SJCRH30 (cell line): ENCODE measurements around the gene PCDHGA3. TPM values are rescaled to one million over a fixed set of nuclear protein-coding genes. Genes with fewer than 3 reads are reported as not detected.
"Not testable (repeated sequence)": the region's sequence is repeated elsewhere in the genome, so short reads cannot be mapped to it uniquely, and the experiment has no call there.

Source experiments
- DNase-seq, 2 experiments: peaks; one replicate each; pipeline ENCODE4 v3.0.0-alpha.2; 2015 to 2020
- H3K27ac ChIP-seq: fragments of 250-450 bp; sonication (Bioruptor Pico); 2 replicates; pipeline ENCODE4 v1.5.1; 2020; ENCODE audit warnings: mild to moderate bottlenecking, moderate library complexity
- H3K27me3 ChIP-seq: fragments of 250-450 bp; sonication (Bioruptor Pico); 2 replicates; pipeline ENCODE4 v1.5.1; 2020; ENCODE audit warnings: mild to moderate bottlenecking, moderate library complexity
- H3K36me3 ChIP-seq: fragments of 250-450 bp; sonication (Bioruptor Pico); 2 replicates; pipeline ENCODE4 v1.5.1; 2020; ENCODE audit warnings: mild to moderate bottlenecking, moderate library complexity
- H3K4me1 ChIP-seq: fragments of 250-450 bp; sonication (Bioruptor Pico); 2 replicates; pipeline ENCODE4 v1.5.1; 2020; ENCODE audit warnings: mild to moderate bottlenecking, moderate library complexity
- H3K4me3 ChIP-seq: fragments of 250-450 bp; sonication (Bioruptor Pico); 2 replicates; pipeline ENCODE4 v1.5.1; 2020; ENCODE audit warnings: mild to moderate bottlenecking, moderate library complexity
- H3K9me3 ChIP-seq: fragments of 250-450 bp; sonication (Bioruptor Pico); replicated peaks from 2 replicates; pipeline ENCODE4 v1.5.1; 2020; ENCODE audit warnings: mild to moderate bottlenecking, moderate library complexity
- total RNA-seq: library from RNA; depleted of rRNA; stranded (reverse); fragments of >200 nt; shearing (Covaris generic); gene quantifications from 2 replicates; pipeline ENCODE4 v1.2.3, GENCODE V29; 2014

The PCDHGA3 gene
- total RNA-seq, 1 experiment from 2014 or later, result 0.67 TPM

DNA sequence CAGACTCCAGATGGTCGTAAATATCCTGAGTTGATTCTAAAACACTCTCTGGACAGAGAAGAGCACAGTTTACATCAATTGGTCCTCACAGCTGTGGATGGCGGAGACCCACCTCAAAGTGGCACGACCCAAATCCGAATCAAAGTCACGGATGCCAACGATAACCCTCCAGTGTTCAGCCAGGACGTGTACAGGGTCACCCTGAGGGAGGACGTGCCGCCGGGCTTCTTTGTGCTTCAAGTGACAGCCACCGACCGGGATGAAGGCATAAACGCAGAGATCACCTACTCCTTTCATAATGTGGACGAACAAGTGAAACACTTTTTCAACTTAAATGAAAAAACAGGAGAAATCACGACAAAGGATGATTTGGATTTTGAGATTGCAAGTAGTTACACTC, 17.1 kb downstream of the PCDHGA3 start:
- H3K27ac ChIP-seq, result no peak overlapping the region
- H3K27me3 ChIP-seq, result no peaks in the 10 kb centered on the region
- H3K36me3 ChIP-seq, result peaks cover 84% of the 10 kb centered on the region
- DNase-seq, result no peak
- peaks cover 19% of the 10 kb centered on the region for H3K9me3 ChIP-seq
- no peaks in the 10 kb centered on the region for H3K4me1 ChIP-seq
- no peak overlapping the region for H3K4me3 ChIP-seq

GRCh38 chr5:141362719-141363118, 19.1 kb downstream of the PCDHGA3 start:
- Histone ChIP-seq H3K9me3 (peaks cover 16% of the 10 kb centered on the region), H3K27me3 (no peaks in the 10 kb centered on the region)

DNA sequence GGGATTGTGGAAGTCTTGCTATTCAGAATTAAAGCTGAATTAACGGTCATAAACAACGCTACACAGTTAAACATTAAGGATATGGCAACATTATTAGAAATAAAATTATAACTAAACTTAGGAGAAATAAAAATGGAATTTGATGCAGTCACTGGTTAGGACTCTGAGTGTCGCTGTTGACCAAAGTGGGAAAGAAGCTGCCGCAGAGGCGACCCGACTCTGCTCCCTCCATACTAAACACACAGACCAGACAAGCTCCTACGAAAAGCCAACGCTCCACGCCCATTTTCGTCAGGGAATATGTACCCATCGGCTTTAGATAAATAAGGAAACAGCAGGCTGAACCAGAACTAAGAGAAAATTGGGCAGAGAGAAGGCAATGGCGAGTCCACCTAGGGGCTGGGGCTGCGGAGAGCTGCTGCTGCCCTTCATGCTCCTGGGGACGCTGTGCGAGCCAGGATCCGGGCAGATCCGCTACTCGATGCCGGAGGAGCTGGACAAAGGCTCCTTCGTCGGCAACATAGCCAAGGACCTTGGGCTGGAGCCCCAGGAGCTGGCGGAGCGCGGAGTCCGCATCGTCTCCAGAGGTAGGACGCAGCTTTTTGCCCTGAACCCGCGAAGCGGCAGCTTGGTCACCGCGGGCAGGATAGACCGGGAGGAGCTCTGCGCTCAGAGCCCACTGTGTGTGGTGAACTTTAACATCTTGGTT, 20.5 kb downstream of the PCDHGA3 start, which contains the start of gene PCDHGA5:
PCDHGA5 (plus strand) TSS at position 211 of the 709 bp plus-strand sequence; CDS start at position 380, 169 bp downstream.
- H3K36me3 ChIP-seq, result peaks cover 67% of the 10 kb centered on the region
- H3K4me3 ChIP-seq, result no peak within 1 kb of the TSS
- DNase-seq, result no peak
- peaks cover 20% of the 10 kb centered on the region for H3K9me3 ChIP-seq
- no peak within 1 kb of the TSS for H3K27ac ChIP-seq
- no peaks in the 10 kb centered on the region for H3K27me3 ChIP-seq
- H3K4me1 ChIP-seq, result no peaks in the 10 kb centered on the region

More at GRCh38 chr5:141362719-141363118, 19.1 kb downstream of the PCDHGA3 start:
- Histone ChIP-seq H3K4me3 (no peak overlapping the region), H3K36me3 (peaks cover 73% of the 10 kb centered on the region), H3K4me1 (no peaks in the 10 kb centered on the region), H3K27ac (no peak overlapping the region)
- DNase-seq, result no peak

- Histone ChIP-seq H3K9me3 (peaks cover 18% of the 10 kb centered on the region), H3K4me1 (no peaks in the 10 kb centered on the region), H3K4me3 (no peak overlapping the region), H3K27ac (no peak overlapping the region), H3K27me3 (no peaks in the 10 kb centered on the region), H3K36me3 (peaks cover 63% of the 10 kb centered on the region)
- no peak for DNase-seq
These were observed 22.6 kb downstream of the PCDHGA3 start for GRCh38 chr5:141366016-141366896.

- no peak for DNase-seq
These were observed 26.6 kb downstream of the PCDHGA3 start, which contains the start of gene PCDHGB3 for GRCh38 chr5:141369994-141370848. Gene PCDHGB3, plus strand, starts transcription at chr5:141370242. Its CDS starts 153 bp downstream, at chr5:141370395.

DNA sequence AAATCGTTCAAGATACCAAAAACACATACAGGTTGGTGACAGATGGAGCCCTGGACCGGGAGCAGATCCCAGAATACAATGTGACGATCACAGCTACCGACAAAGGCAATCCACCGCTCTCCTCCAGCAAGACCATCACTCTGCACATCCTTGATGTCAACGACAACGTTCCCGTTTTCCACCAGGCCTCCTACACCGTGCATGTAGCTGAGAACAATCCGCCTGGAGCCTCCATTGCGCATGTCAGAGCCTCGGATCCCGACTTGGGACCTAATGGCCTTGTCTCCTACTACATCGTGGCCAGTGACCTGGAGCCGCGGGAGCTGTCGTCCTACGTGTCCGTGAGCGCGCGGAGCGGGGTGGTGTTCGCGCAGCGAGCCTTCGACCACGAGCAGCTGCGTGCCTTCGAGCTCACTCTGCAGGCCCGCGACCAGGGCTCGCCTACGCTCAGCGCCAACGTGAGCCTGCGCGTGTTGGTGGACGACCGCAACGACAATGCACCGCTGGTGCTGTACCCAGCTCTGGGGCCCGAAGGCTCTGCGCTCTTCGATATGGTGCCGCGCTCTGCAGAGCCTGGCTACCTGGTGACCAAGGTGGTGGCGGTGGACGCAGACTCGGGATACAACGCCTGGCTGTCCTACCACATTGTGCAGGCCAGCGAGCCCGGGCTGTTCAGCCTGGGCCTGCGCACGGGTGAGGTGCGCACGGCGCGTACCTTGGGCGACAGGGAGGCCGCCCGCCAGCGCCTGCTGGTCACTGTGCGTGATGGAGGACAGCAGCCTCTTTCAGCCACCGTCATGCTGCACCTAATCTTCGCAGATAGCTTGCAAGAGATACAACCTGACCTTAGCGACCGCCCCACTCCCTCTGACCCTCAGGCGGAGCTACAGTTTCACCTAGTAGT, 28.2 kb downstream of the PCDHGA3 start:
- Histone ChIP-seq H3K27ac (no peak overlapping the region), H3K4me3 (no peak overlapping the region), H3K27me3 (no peaks in the 10 kb centered on the region), H3K9me3 (peaks cover 27% of the 10 kb centered on the region), H3K4me1 (no peaks in the 10 kb centered on the region), H3K36me3 (peaks cover 61% of the 10 kb centered on the region)
- no peak for DNase-seq

More at GRCh38 chr5:141369994-141370848, 26.6 kb downstream of the PCDHGA3 start, which contains the start of gene PCDHGB3:
- Histone ChIP-seq H3K36me3 (peaks cover 65% of the 10 kb centered on the region), H3K4me1 (no peaks in the 10 kb centered on the region), H3K27ac (no peak within 1 kb of the TSS), H3K4me3 (no peak within 1 kb of the TSS), H3K27me3 (no peaks in the 10 kb centered on the region), H3K9me3 (peaks cover 27% of the 10 kb centered on the region)

DNA sequence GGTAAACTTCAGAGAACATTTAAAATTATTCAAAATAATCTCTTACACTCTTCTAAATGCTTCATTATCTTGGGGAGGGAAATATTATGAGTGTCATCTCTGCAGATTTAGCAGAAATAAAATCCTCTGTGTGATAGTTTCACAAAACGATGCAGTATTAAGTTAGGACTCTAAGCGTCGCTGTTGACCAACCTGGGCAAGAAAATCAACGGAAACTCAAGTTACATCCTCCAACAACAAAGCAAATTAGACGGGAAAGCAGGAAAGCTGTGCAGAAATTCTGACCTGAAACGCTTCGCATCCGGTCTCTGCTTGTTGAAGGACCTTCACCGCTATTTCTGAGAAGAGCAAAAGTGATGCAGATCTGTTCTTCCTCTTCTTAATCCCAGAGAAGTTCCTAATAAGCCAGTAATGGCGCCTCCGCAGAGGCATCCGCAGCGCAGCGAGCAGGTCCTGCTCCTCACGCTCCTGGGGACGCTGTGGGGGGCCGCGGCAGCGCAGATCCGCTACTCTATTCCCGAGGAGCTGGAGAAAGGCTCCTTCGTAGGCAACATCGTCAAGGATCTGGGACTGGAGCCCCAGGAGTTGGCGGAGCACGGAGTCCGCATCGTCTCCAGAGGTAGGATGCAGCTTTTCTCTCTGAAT, 30.2 kb downstream of the PCDHGA3 start, which contains the start of gene PCDHGA6:
PCDHGA6 (plus strand) TSS at position 219 of the 645 bp plus-strand sequence; CDS start at position 412, 193 bp downstream.
- peaks cover 64% of the 10 kb centered on the region for H3K36me3 ChIP-seq
- no peak within 1 kb of the TSS for H3K27ac ChIP-seq
- H3K4me3 ChIP-seq, result no peak within 1 kb of the TSS
- H3K4me1 ChIP-seq, result no peaks in the 10 kb centered on the region
- no peak for DNase-seq
- no peaks in the 10 kb centered on the region for H3K27me3 ChIP-seq
- peaks cover 26% of the 10 kb centered on the region for H3K9me3 ChIP-seq

DNA sequence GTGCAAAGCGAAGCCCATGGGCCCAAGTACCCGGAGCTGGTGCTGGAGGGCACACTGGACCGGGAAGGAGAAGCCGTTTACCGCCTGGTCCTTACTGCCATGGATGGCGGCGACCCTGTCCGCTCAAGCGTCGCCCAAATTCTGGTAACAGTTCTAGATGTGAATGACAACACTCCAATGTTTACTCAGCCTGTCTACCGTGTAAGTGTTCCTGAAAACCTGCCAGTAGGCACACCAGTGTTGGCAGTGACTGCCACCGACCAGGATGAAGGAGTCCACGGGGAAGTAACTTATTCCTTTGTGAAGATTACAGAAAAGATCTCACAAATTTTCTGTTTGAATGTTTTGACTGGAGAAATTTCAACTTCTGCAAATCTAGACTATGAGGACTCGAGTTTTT, 31.0 kb downstream of the PCDHGA3 start:
- no peak for DNase-seq
- no peak overlapping the region for H3K4me3 ChIP-seq

GRCh38 chr5:141375444-141376155, 32.0 kb downstream of the PCDHGA3 start:
- not testable (repeated sequence) for H3K27ac ChIP-seq, H3K4me3 ChIP-seq, H3K4me1 ChIP-seq, DNase-seq, H3K27me3 ChIP-seq
- Histone ChIP-seq H3K9me3 (peaks cover 26% of the 10 kb centered on the region), H3K36me3 (peaks cover 60% of the 10 kb centered on the region)

More for the DNA sequence above, 31.0 kb downstream of the PCDHGA3 start:
- H3K27ac ChIP-seq, result no peak overlapping the region
- no peaks in the 10 kb centered on the region for H3K27me3 ChIP-seq
- peaks cover 26% of the 10 kb centered on the region for H3K9me3 ChIP-seq
- H3K36me3 ChIP-seq, result peaks cover 64% of the 10 kb centered on the region
- no peaks in the 10 kb centered on the region for H3K4me1 ChIP-seq

DNA sequence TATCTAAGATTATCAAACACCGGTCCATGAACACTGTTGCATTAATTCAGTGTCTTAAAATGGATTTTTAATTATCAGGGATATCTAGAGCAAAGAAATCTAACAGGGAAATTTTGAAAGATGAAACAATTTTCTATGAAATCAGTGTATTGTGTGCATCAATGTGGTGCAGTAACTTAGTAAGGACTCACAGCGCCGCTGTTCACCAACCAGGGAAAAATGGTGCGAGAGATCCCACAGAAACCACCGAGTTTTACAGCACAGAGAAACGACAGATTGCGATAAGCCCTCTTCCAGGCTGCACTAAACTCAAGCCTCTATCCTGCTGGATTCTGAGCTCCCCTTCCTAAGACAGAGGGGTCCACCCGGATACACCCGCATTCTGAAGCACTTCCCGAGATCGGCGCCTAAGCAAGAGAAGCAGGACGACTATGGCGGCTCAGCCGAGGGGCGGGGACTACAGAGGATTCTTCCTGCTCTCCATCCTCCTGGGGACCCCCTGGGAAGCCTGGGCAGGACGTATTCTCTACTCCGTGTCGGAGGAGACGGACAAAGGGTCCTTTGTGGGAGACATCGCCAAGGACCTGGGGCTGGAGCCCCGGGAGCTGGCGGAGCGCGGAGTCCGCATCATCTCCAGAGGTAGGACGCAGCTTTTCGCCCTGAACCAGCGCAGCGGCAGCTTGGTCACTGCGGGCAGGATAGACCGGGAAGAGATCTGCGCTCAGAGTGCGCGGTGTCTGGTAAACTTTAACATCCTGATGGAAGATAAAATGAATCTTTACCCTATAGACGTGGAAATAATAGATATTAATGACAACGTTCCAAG, 39.1 kb downstream of the PCDHGA3 start, which contains the start of gene PCDHGA7:
PCDHGA7 (plus strand) TSS at position 274 of the 826 bp plus-strand sequence; CDS start at position 432, 158 bp downstream.
- Histone ChIP-seq H3K4me1 (no peaks in the 10 kb centered on the region), H3K27ac (no peak within 1 kb of the TSS)
- DNase-seq, result no peak

GRCh38 chr5:141383345-141383744, 39.7 kb downstream of the PCDHGA3 start:
- H3K27me3 ChIP-seq, result no peaks in the 10 kb centered on the region
- no peak overlapping the region for H3K4me3 ChIP-seq
- H3K27ac ChIP-seq, result no peak overlapping the region
- H3K4me1 ChIP-seq, result no peaks in the 10 kb centered on the region
- H3K9me3 ChIP-seq, result peaks cover 7% of the 10 kb centered on the region
- DNase-seq, result no peak
- H3K36me3 ChIP-seq, result peaks cover 51% of the 10 kb centered on the region

More for the DNA sequence above, 39.1 kb downstream of the PCDHGA3 start, which contains the start of gene PCDHGA7:
- H3K36me3 ChIP-seq, result peaks cover 58% of the 10 kb centered on the region
- no peaks in the 10 kb centered on the region for H3K27me3 ChIP-seq
- H3K4me3 ChIP-seq, result no peak within 1 kb of the TSS
- H3K9me3 ChIP-seq, result peaks cover 13% of the 10 kb centered on the region
